A549 (cell line): ENCODE measurements around the gene SPTLC2. TPM values are rescaled to one million over a fixed set of nuclear protein-coding genes. Genes with fewer than 3 reads are reported as not detected.

Source experiments
- ATAC-seq, 2 experiments: fragments of 200-7000 bp in 1 of 2; fragments of >200 bp in 1 of 2; cut with Nextera tagmentation in 1 of 2; cut with Tn5 transposase in 1 of 2; 3 replicates each; pipeline versions ENCODE4 v1.8.0 to v1.9.1; 2018 to 2020; ENCODE audit warnings: mild to moderate bottlenecking in 1 of 2, moderate library complexity in 1 of 2
- CTCF ChIA-PET: fragments of 300-600 bp; sonication (Branson Sonifier 250); formaldehyde crosslinking; extraction: SDS; loops from one replicate; lab custom pipeline; 2021; ENCODE audit warnings: antibody characterized with exemption, inconsistent platforms; lab: Yijun Ruan, JAX
- POLR2A ChIA-PET: fragments of 350-600 bp; formaldehyde crosslinking; extraction: SDS; loops from one replicate; lab custom pipeline; 2021; ENCODE audit warnings: antibody characterized with exemption, inconsistent platforms; lab: Yijun Ruan, JAX
- DNase-seq, 2 experiments: peaks; one replicate each; pipeline versions ENCODE4 v3.0.0 to v3.0.0-alpha.2; 2011 to 2016; ENCODE audit warnings: low read depth in 1 of 2, low spot score in 1 of 2
- FAIRE-seq: peaks from 2 replicates; lab custom pipeline; 2011; peaks lifted over from hg19 to GRCh38; lab: Jason Lieb, UNC
- H3K27ac ChIP-seq, 2 experiments: fragments of >200 bp; sonication (Bioruptor Twin); formaldehyde crosslinking; 3 replicates each; pipeline ENCODE4 v1.5.1; 2016 to 2017
- H3K4me1 ChIP-seq: fragments of >200 bp; sonication (Bioruptor Twin); formaldehyde crosslinking; 3 replicates; pipeline ENCODE4 v1.6.1; 2016
- H3K4me2 ChIP-seq: fragments of >200 bp; sonication (Bioruptor Twin); formaldehyde crosslinking; 3 replicates; pipeline ENCODE4 v1.6.1; 2016
- H3K4me3 ChIP-seq: fragments of >200 bp; sonication (Bioruptor Twin); formaldehyde crosslinking; 3 replicates; pipeline ENCODE4 v1.5.1; 2016
- H3K9me3 ChIP-seq: fragments of >200 bp; sonication (Bioruptor Twin); formaldehyde crosslinking; 3 replicates; pipeline ENCODE4 v1.6.1; 2016
- CBX2 ChIP-seq: fragments of 200-600 bp; sonication (generic); IDR thresholded peaks from 2 replicates; pipeline ENCODE4 v1.6.1; 2016; ENCODE audit warnings: low read depth, mild to moderate bottlenecking, borderline replicate concordance
- CEBPB ChIP-seq, 2 experiments: fragments of >200 bp in 1 of 2; sonication (Bioruptor Twin) in 1 of 2; formaldehyde crosslinking in 1 of 2; IDR thresholded peaks; 2 replicates each; pipeline ENCODE4 v1.6.1; 2012 to 2016
- CHD2 ChIP-seq: fragments of 150-350 bp; IDR thresholded peaks from 2 replicates; pipeline ENCODE4 v1.6.1; 2014; ENCODE audit warnings: low read length; ENCODE audit not compliant: partially characterized antibody
- CHD4 ChIP-seq: fragments of 200-600 bp; sonication (generic); IDR thresholded peaks from 2 replicates; pipeline ENCODE4 v1.6.1; 2016; ENCODE audit warnings: antibody characterized with exemption, mild to moderate bottlenecking, borderline replicate concordance
- ESRRA ChIP-seq: fragments of 150-350 bp; IDR thresholded peaks from 2 replicates; pipeline ENCODE4 v1.6.1; 2014; ENCODE audit warnings: mild to moderate bottlenecking, low read length, borderline replicate concordance
- FOXS1 ChIP-seq: fragments of 250-450 bp; sonication (Bioruptor Pico); IDR thresholded peaks from 2 replicates; pipeline ENCODE4 v1.5.0; 2020; ENCODE audit warnings: mild to moderate bottlenecking, moderate library complexity
- HEYL ChIP-seq: fragments of 250-450 bp; sonication (Bioruptor Pico); IDR thresholded peaks from 2 replicates; pipeline ENCODE4 v1.8.0; 2021; ENCODE audit warnings: mild to moderate bottlenecking, moderate library complexity
- HOXA7 ChIP-seq: fragments of 250-450 bp; sonication (Bioruptor Pico); IDR thresholded peaks from 2 replicates; pipeline ENCODE4 v1.5.0; 2020; ENCODE audit warnings: mild to moderate bottlenecking, moderate library complexity
- HOXB5 ChIP-seq: fragments of 250-450 bp; sonication (Bioruptor Pico); IDR thresholded peaks from 2 replicates; pipeline ENCODE4 v1.5.0; 2020; ENCODE audit warnings: mild to moderate bottlenecking, moderate library complexity
- JUN ChIP-seq, 2 experiments: fragments of >200 bp; sonication (Bioruptor Twin); formaldehyde crosslinking; IDR thresholded peaks; 2 replicates in 1 of 2; 3 replicates in 1 of 2; pipeline ENCODE4 v1.6.1; 2016 to 2017
- MAZ ChIP-seq: fragments of 150-350 bp; IDR thresholded peaks from 2 replicates; pipeline ENCODE4 v1.6.1; 2014; ENCODE audit warnings: antibody characterized with exemption, low read depth, low read length, borderline replicate concordance
- NPAS2 ChIP-seq: fragments of 250-450 bp; sonication (Bioruptor Pico); IDR thresholded peaks from 2 replicates; pipeline ENCODE4 v1.8.0; 2022; ENCODE audit warnings: mild to moderate bottlenecking, moderate library complexity, borderline replicate concordance
- POLR2AphosphoS2 ChIP-seq: conservative IDR thresholded peaks from 2 replicates; pipeline ENCODE4 v1.6.1; 2012; ENCODE audit warnings: low read length, improper control_type of control experiment, inconsistent platforms
- RARB ChIP-seq: fragments of 250-450 bp; sonication (Bioruptor Pico); IDR thresholded peaks from 2 replicates; pipeline ENCODE4 v1.8.0; 2021; ENCODE audit warnings: mild to moderate bottlenecking, moderate library complexity
- RNF2 ChIP-seq: fragments of 200-600 bp; sonication (generic); IDR thresholded peaks from 2 replicates; pipeline ENCODE4 v1.6.1; 2016; ENCODE audit warnings: low read depth, mild to moderate bottlenecking, antibody characterized with exemption, moderate library complexity, borderline replicate concordance
- SREBF2 ChIP-seq: fragments of 450-650 bp; IDR thresholded peaks from 2 replicates; pipeline ENCODE4 v1.6.1; 2014; ENCODE audit warnings: mild to moderate bottlenecking, moderate library complexity
- TFCP2L1 ChIP-seq: fragments of 250-450 bp; sonication (Bioruptor Pico); IDR thresholded peaks from 2 replicates; pipeline ENCODE4 v1.5.0; 2021; ENCODE audit warnings: mild to moderate bottlenecking
- TP53 ChIP-seq: fragments of 250-450 bp; sonication (Bioruptor Pico); IDR thresholded peaks from 2 replicates; pipeline ENCODE4 v1.5.0; 2021; ENCODE audit warnings: mild to moderate bottlenecking, moderate library complexity
- WGBS: methylation state at CpG from one replicate; pipeline ENCODE4 v1.1.6; 2017; ENCODE audit errors: missing lambda C conversion rate; 5-methylcytosine and 5-hydroxymethylcytosine counted together
- polyA plus RNA-seq, 4 experiments: library from polyadenylated mRNA; depleted of rRNA in 3 of 4; stranded (reverse); fragments of >200 nt; fragmentation: RNase III in 1 of 4; extraction: RNeasy Plus Mini Kit Qiagen cat#74134 plus additional on column Dnase treatment in 1 of 4; gene quantifications; 2 replicates in 3 of 4; 3 replicates in 1 of 4; pipeline ENCODE4 v1.2.3, GENCODE V29; 2011 to 2017
- TF ChIP-seq, protein P1 (sequence below): fragments of >200 bp; sonication (Bioruptor Twin); formaldehyde crosslinking; IDR thresholded peaks from 3 replicates; pipeline ENCODE4 v1.6.1; 2016
- TF ChIP-seq, protein P2 (sequence below): fragments of 250-450 bp; sonication (Bioruptor Pico); IDR thresholded peaks from 2 replicates; pipeline ENCODE4 v1.5.0; 2021; ENCODE audit warnings: mild to moderate bottlenecking, moderate library complexity, borderline replicate concordance
- TF ChIP-seq, protein P3 (sequence below): fragments of >200 bp; sonication (Bioruptor Twin); formaldehyde crosslinking; IDR thresholded peaks from 3 replicates; pipeline ENCODE4 v1.5.1; 2016

The SPTLC2 gene
- polyA plus RNA-seq, 2 of the 4 experiments (the other 2 are of a cell fraction) = 17.2 to 30.9 TPM

DNA sequence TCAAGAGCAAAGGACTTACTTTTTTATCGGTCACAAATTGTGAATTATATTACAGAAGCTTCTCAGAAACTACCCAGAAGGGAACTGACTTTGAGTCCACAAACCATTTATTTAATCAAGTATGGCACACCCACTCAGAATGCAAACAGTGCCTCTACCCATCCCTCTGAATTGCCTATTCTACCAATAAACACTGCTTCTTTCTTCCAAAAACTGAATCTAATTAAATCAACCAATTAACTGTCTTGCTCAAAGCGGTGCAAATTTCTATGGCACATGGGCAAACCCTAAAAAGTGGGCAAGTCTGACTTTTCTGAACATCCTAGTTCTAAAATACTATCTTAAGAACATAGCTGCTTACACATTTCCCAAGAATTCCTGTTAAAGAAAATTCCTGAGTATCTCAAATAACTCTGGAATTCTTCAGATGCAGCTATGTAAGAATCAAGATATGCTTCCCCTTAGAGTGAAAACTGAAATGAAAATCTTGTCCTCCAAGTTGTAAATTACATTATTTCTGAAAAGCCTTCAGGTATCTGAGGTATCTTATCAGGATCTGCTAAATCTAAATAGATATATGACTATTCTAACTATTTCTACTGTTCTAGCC lies 4.3 kb downstream of the SPTLC2 start:
- Histone ChIP-seq H3K9me3 (no peaks in the 10 kb centered on the region), H3K27ac (peak overlapping the region in 1 of 2 experiments; percentile 35; a peak in 2 of 6 replicates), H3K4me2 (peak overlapping the region; percentile 61), H3K4me3 (no peak overlapping the region), H3K4me1 (peaks cover 33% of the 10 kb centered on the region)
- CTCF ChIA-PET = interaction anchor here (0.6 to 1.7 kb wide), 2 partner anchors 311 to 346 kb away, joined by 3 to 5 read pairs; no protein-coding TSS in a partner anchor
- WGBS = 17% methylated on average over 2 of the region's 2 CpGs
- TF ChIP-seq HOXA7 (no peak), SREBF2 (no peak), CHD4 (no peak), MAZ (no peak), TP53 (CRISPR knock-in tag) (no peak), RNF2 (no peak), HOXB5 (CRISPR knock-in tag) (no peak), RARB (CRISPR knock-in tag) (no peak), JUN (IDR thresholded peaks at IDR 0.05) (no peak), FOXS1 (CRISPR knock-in tag) (no peak), CHD2 (no peak), POLR2AphosphoS2 (no peak), NPAS2 (no peak), HEYL (CRISPR knock-in tag) (no peak)
- ATAC-seq (no peak), FAIRE-seq (no peak), DNase-seq (no peak)
- POLR2A ChIA-PET = no interaction called here

DNA sequence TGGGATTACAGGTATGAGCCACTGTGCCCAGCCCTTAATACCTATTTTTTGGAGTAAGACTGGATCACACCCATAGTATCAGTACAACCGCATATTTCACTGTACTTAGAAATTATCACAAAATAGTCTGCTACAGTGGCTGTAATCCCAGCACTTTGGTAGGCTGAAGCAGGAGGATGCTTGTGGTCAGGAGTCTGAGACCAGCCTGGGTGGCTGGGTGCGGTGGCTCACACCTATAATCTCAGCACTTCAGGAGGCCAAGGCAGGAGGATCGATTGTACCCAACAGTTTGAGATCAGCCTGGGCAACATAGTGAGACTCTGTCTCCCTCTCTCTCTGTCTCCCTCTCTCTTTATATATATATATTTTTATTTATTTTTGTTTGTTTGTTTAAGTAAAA lies 5.9 kb downstream of the SPTLC2 start:
- CTCF ChIA-PET = no interaction called here
- Histone ChIP-seq H3K9me3 (no peaks in the 10 kb centered on the region), H3K4me3 (no peak overlapping the region), H3K4me2 (no peak overlapping the region), H3K27ac (no peak overlapping the region), H3K4me1 (peaks cover 36% of the 10 kb centered on the region)
- DNase-seq = no peak
- ATAC-seq = no peak
- POLR2A ChIA-PET = no interaction called here
- no peak for FAIRE-seq
- TF ChIP-seq, protein P1, sequence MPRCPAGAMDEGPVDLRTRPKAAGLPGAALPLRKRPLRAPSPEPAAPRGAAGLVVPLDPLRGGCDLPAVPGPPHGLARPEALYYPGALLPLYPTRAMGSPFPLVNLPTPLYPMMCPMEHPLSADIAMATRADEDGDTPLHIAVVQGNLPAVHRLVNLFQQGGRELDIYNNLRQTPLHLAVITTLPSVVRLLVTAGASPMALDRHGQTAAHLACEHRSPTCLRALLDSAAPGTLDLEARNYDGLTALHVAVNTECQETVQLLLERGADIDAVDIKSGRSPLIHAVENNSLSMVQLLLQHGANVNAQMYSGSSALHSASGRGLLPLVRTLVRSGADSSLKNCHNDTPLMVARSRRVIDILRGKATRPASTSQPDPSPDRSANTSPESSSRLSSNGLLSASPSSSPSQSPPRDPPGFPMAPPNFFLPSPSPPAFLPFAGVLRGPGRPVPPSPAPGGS = no peak
- no peak for TF ChIP-seq ESRRA
- no peak for TF ChIP-seq CEBPB (IDR thresholded peaks at IDR 0.05)
- TF ChIP-seq CBX2 = no peak
- no peak for TF ChIP-seq CHD4
- TF ChIP-seq, protein P2, sequence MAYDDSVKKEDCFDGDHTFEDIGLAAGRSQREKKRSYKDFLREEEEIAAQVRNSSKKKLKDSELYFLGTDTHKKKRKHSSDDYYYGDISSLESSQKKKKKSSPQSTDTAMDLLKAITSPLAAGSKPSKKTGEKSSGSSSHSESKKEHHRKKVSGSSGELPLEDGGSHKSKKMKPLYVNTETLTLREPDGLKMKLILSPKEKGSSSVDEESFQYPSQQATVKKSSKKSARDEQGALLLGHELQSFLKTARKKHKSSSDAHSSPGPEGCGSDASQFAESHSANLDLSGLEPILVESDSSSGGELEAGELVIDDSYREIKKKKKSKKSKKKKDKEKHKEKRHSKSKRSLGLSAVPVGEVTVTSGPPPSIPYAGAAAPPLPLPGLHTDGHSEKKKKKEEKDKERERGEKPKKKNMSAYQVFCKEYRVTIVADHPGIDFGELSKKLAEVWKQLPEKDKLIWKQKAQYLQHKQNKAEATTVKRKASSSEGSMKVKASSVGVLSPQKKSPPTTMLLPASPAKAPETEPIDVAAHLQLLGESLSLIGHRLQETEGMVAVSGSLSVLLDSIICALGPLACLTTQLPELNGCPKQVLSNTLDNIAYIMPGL = no peak
- TF ChIP-seq TFCP2L1 (CRISPR knock-in tag) = no peak
- TF ChIP-seq HOXB5 (CRISPR knock-in tag) = no peak
- TF ChIP-seq, protein P3, sequence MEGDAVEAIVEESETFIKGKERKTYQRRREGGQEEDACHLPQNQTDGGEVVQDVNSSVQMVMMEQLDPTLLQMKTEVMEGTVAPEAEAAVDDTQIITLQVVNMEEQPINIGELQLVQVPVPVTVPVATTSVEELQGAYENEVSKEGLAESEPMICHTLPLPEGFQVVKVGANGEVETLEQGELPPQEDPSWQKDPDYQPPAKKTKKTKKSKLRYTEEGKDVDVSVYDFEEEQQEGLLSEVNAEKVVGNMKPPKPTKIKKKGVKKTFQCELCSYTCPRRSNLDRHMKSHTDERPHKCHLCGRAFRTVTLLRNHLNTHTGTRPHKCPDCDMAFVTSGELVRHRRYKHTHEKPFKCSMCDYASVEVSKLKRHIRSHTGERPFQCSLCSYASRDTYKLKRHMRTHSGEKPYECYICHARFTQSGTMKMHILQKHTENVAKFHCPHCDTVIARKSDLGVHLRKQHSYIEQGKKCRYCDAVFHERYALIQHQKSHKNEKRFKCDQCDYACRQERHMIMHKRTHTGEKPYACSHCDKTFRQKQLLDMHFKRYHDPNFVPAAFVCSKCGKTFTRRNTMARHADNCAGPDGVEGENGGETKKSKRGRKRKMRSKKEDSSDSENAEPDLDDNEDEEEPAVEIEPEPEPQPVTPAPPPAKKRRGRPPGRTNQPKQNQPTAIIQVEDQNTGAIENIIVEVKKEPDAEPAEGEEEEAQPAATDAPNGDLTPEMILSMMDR = no peak
- WGBS = 93% methylated on average over 3 of the region's 3 CpGs
